ENCODE results near the gene ORAI3. TPM values are rescaled to one million over a fixed set of nuclear protein-coding genes. Genes with fewer than 3 reads are reported as not detected.

Gene ORAI3
- total RNA-seq, 1 experiment from 2014 or later, result 34.0 TPM

GRCh38 chr16:30983898-30984610 is 35.2 kb downstream of the ORAI3 start:
- no peaks in the 10 kb centered on the region for H3K9me2 ChIP-seq (replicated peaks; ENCODE audit: insufficient read depth, low read length)
- no peaks in the 10 kb centered on the region for H3K27me3 ChIP-seq (ENCODE audit: low read length)
- no peak overlapping the region for H3K27ac ChIP-seq (ENCODE audit: low read length)
- H3K4me2 ChIP-seq (ENCODE audit: low read depth, low read length, poor library complexity, severe bottlenecking), result no peak overlapping the region
- no peak overlapping the region for H2AFZ ChIP-seq (ENCODE audit: low read length)
- no peak for DNase-seq
- no peaks in the 10 kb centered on the region for H3K4me1 ChIP-seq (ENCODE audit: low read length)
- H3K36me3 ChIP-seq (ENCODE audit: insufficient read depth, low read length), result peaks cover 4% of the 10 kb centered on the region; the same call in 1 of the 2 replicates
- H3K79me2 ChIP-seq (ENCODE audit: low read length), result no peaks in the 10 kb centered on the region
- H4K20me1 ChIP-seq (ENCODE audit: insufficient read depth, low read depth, low read length), result no peaks in the 10 kb centered on the region
- no peak overlapping the region for H3K4me3 ChIP-seq (ENCODE audit: low read length)
- no peaks in the 10 kb centered on the region for H3K9me3 ChIP-seq (ENCODE audit: low read length)
- no peak overlapping the region for H3K9ac ChIP-seq (ENCODE audit: low read length)

- H4K20me1 ChIP-seq (ENCODE audit: insufficient read depth, low read depth, low read length), result no peaks in the 10 kb centered on the region
- no peaks in the 10 kb centered on the region for H3K4me1 ChIP-seq (ENCODE audit: low read length)
- H3K4me2 ChIP-seq (ENCODE audit: low read depth, low read length, poor library complexity, severe bottlenecking), result no peak within 1 kb of the TSS
- DNase-seq, result peak; percentile 91
- H3K79me2 ChIP-seq (ENCODE audit: low read length), result no peaks in the 10 kb centered on the region
- H3K36me3 ChIP-seq (ENCODE audit: insufficient read depth, low read length), result peaks cover 4% of the 10 kb centered on the region; the same call in 1 of the 2 replicates
- no peak within 1 kb of the TSS for H2AFZ ChIP-seq (ENCODE audit: low read length)
- H3K27ac ChIP-seq (ENCODE audit: low read length), result no peak within 1 kb of the TSS
- no peaks in the 10 kb centered on the region for H3K9me3 ChIP-seq (ENCODE audit: low read length)
- H3K4me3 ChIP-seq (ENCODE audit: low read length), result no peak within 1 kb of the TSS
- H3K27me3 ChIP-seq (ENCODE audit: low read length), result no peaks in the 10 kb centered on the region
- no peak within 1 kb of the TSS for H3K9ac ChIP-seq (ENCODE audit: low read length)
- H3K9me2 ChIP-seq (replicated peaks; ENCODE audit: insufficient read depth, low read length), result no peaks in the 10 kb centered on the region
Measured at GRCh38 chr16:30984669-30985400, 36.0 kb downstream of the ORAI3 start, which contains the start of gene HSD3B7. HSD3B7 (plus strand) TSS chr16:30985207; CDS start chr16:30985659, 452 bp downstream.

- H3K9me2 ChIP-seq (replicated peaks; ENCODE audit: insufficient read depth, low read length), result no peaks in the 10 kb centered on the region
Measured at GRCh38 chr16:30985401-30986128, 36.7 kb downstream of the ORAI3 start.

GRCh38 chr16:30986129-30986991 is 37.5 kb downstream of the ORAI3 start:
- H3K4me3 ChIP-seq (ENCODE audit: low read length), result no peak overlapping the region
- H3K9me2 ChIP-seq (replicated peaks; ENCODE audit: insufficient read depth, low read length), result no peaks in the 10 kb centered on the region
- no peaks in the 10 kb centered on the region for H3K4me1 ChIP-seq (ENCODE audit: low read length)
- no peaks in the 10 kb centered on the region for H3K79me2 ChIP-seq (ENCODE audit: low read length)
- H3K27ac ChIP-seq (ENCODE audit: low read length), result no peak overlapping the region
- H3K9me3 ChIP-seq (ENCODE audit: low read length), result no peaks in the 10 kb centered on the region
- H4K20me1 ChIP-seq (ENCODE audit: insufficient read depth, low read depth, low read length), result no peaks in the 10 kb centered on the region
- no peak overlapping the region for H3K9ac ChIP-seq (ENCODE audit: low read length)
- H2AFZ ChIP-seq (ENCODE audit: low read length), result no peak overlapping the region
- no peak overlapping the region for H3K4me2 ChIP-seq (ENCODE audit: low read depth, low read length, poor library complexity, severe bottlenecking)
- peaks cover 4% of the 10 kb centered on the region; the same call in 1 of the 2 replicates for H3K36me3 ChIP-seq (ENCODE audit: insufficient read depth, low read length)
- DNase-seq, result no peak
- no peaks in the 10 kb centered on the region for H3K27me3 ChIP-seq (ENCODE audit: low read length)

More at GRCh38 chr16:30985401-30986128, 36.7 kb downstream of the ORAI3 start:
- Histone ChIP-seq H3K9me3 (ENCODE audit: low read length) (no peaks in the 10 kb centered on the region), H3K27ac (ENCODE audit: low read length) (no peak overlapping the region), H4K20me1 (ENCODE audit: insufficient read depth, low read depth, low read length) (no peaks in the 10 kb centered on the region), H3K27me3 (ENCODE audit: low read length) (no peaks in the 10 kb centered on the region), H3K79me2 (ENCODE audit: low read length) (no peaks in the 10 kb centered on the region), H3K9ac (ENCODE audit: low read length) (no peak overlapping the region), H3K4me3 (ENCODE audit: low read length) (no peak overlapping the region), H3K36me3 (ENCODE audit: insufficient read depth, low read length) (peaks cover 4% of the 10 kb centered on the region; the same call in 1 of the 2 replicates), H3K4me1 (ENCODE audit: low read length) (no peaks in the 10 kb centered on the region), H2AFZ (ENCODE audit: low read length) (no peak overlapping the region), H3K4me2 (ENCODE audit: low read depth, low read length, poor library complexity, severe bottlenecking) (no peak overlapping the region)
- no peak for DNase-seq

- no peak for DNase-seq
- no peaks in the 10 kb centered on the region for H3K79me2 ChIP-seq (ENCODE audit: low read length)
- H3K9ac ChIP-seq (ENCODE audit: low read length), result no peak overlapping the region
- H3K4me1 ChIP-seq (ENCODE audit: low read length), result no peaks in the 10 kb centered on the region
- peaks cover 4% of the 10 kb centered on the region; the same call in 1 of the 2 replicates for H3K36me3 ChIP-seq (ENCODE audit: insufficient read depth, low read length)
- H3K4me2 ChIP-seq (ENCODE audit: low read depth, low read length, poor library complexity, severe bottlenecking), result no peak overlapping the region
- H2AFZ ChIP-seq (ENCODE audit: low read length), result no peak overlapping the region
- no peaks in the 10 kb centered on the region for H3K27me3 ChIP-seq (ENCODE audit: low read length)
- H3K4me3 ChIP-seq (ENCODE audit: low read length), result no peak overlapping the region
- no peak overlapping the region for H3K27ac ChIP-seq (ENCODE audit: low read length)
- no peaks in the 10 kb centered on the region for H3K9me3 ChIP-seq (ENCODE audit: low read length)
- no peaks in the 10 kb centered on the region for H3K9me2 ChIP-seq (replicated peaks; ENCODE audit: insufficient read depth, low read length)
- no peaks in the 10 kb centered on the region for H4K20me1 ChIP-seq (ENCODE audit: insufficient read depth, low read depth, low read length)
Measured at GRCh38 chr16:30987581-30988190, 38.8 kb downstream of the ORAI3 start.

- Histone ChIP-seq H3K79me2 (ENCODE audit: low read length) (no peaks in the 10 kb centered on the region), H3K9me2 (replicated peaks; ENCODE audit: insufficient read depth, low read length) (no peaks in the 10 kb centered on the region), H2AFZ (ENCODE audit: low read length) (no peak overlapping the region), H3K27ac (ENCODE audit: low read length) (no peak overlapping the region), H3K4me3 (ENCODE audit: low read length) (no peak overlapping the region), H3K9ac (ENCODE audit: low read length) (no peak overlapping the region), H3K4me2 (ENCODE audit: low read depth, low read length, poor library complexity, severe bottlenecking) (no peak overlapping the region), H3K36me3 (ENCODE audit: insufficient read depth, low read length) (peaks cover 4% of the 10 kb centered on the region; the same call in 1 of the 2 replicates), H3K4me1 (ENCODE audit: low read length) (no peaks in the 10 kb centered on the region), H3K27me3 (ENCODE audit: low read length) (no peaks in the 10 kb centered on the region), H3K9me3 (ENCODE audit: low read length) (no peaks in the 10 kb centered on the region), H4K20me1 (ENCODE audit: insufficient read depth, low read depth, low read length) (no peaks in the 10 kb centered on the region)
- no peak for DNase-seq
Measured at GRCh38 chr16:30989469-30990047, 40.7 kb downstream of the ORAI3 start.

- no peaks in the 10 kb centered on the region for H3K4me1 ChIP-seq (ENCODE audit: low read length)
- H3K4me3 ChIP-seq (ENCODE audit: low read length), result no peak overlapping the region
Measured at GRCh38 chr16:30990105-30990504, 41.2 kb downstream of the ORAI3 start.

More at GRCh38 chr16:30990105-30990504, 41.2 kb downstream of the ORAI3 start:
- no peak overlapping the region for H3K4me2 ChIP-seq (ENCODE audit: low read depth, low read length, poor library complexity, severe bottlenecking)
- no peak for DNase-seq
- H3K36me3 ChIP-seq (ENCODE audit: insufficient read depth, low read length), result peaks cover 4% of the 10 kb centered on the region; the same call in 1 of the 2 replicates
- H4K20me1 ChIP-seq (ENCODE audit: insufficient read depth, low read depth, low read length), result no peaks in the 10 kb centered on the region
- no peaks in the 10 kb centered on the region for H3K27me3 ChIP-seq (ENCODE audit: low read length)
- no peaks in the 10 kb centered on the region for H3K79me2 ChIP-seq (ENCODE audit: low read length)
- no peaks in the 10 kb centered on the region for H3K9me2 ChIP-seq (replicated peaks; ENCODE audit: insufficient read depth, low read length)
- no peak overlapping the region for H2AFZ ChIP-seq (ENCODE audit: low read length)
- H3K9ac ChIP-seq (ENCODE audit: low read length), result no peak overlapping the region
- H3K27ac ChIP-seq (ENCODE audit: low read length), result no peak overlapping the region
- H3K9me3 ChIP-seq (ENCODE audit: low read length), result no peaks in the 10 kb centered on the region

All from Karpas-422 (cell line).